Mammary epithelial cell (primary cell): ENCODE results near the gene ZNF609.

Experiments used
- EZH2 ChIP-seq: IDR thresholded peaks from 2 replicates; pipeline ENCODE4 v1.6.1; 2012; ENCODE audit warnings: low read length, inconsistent platforms, borderline replicate concordance
- TF ChIP-seq, protein P1 (sequence below), 2 donors: IDR thresholded peaks in 1 of 2; conservative IDR thresholded peaks in 1 of 2; 2 replicates each; pipeline ENCODE4 v1.5.1; 2011 to 2012; ENCODE audit warnings: inconsistent platforms in 2 of 2, low read length in 2 of 2, mild to moderate bottlenecking in 2 of 2, control low read depth in 1 of 2, low read depth in 1 of 2; ENCODE audit not compliant: insufficient read depth in 1 of 2; ENCODE audit errors: extremely low read depth in 1 of 2

DNA sequence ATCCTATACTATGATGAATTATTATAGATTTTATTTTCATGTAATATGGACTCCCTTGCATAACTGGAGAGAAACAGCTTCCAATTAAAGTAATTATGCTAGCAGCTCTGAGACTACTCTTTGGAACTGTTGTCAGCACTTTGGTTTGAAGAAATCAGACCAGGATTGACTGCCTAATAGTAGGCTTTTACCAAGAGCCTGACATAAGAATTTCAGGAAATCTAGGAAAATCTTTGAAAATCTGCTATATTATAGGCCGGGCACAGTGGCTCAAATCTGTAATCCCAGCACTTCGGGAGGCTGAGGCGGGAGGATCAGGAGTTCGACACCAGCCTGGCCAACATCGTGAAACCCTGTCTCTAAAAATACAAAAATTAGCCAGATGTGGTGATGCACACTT lies 62.9 kb downstream of the ZNF609 start:
- TF ChIP-seq, protein P1, sequence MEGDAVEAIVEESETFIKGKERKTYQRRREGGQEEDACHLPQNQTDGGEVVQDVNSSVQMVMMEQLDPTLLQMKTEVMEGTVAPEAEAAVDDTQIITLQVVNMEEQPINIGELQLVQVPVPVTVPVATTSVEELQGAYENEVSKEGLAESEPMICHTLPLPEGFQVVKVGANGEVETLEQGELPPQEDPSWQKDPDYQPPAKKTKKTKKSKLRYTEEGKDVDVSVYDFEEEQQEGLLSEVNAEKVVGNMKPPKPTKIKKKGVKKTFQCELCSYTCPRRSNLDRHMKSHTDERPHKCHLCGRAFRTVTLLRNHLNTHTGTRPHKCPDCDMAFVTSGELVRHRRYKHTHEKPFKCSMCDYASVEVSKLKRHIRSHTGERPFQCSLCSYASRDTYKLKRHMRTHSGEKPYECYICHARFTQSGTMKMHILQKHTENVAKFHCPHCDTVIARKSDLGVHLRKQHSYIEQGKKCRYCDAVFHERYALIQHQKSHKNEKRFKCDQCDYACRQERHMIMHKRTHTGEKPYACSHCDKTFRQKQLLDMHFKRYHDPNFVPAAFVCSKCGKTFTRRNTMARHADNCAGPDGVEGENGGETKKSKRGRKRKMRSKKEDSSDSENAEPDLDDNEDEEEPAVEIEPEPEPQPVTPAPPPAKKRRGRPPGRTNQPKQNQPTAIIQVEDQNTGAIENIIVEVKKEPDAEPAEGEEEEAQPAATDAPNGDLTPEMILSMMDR (conservative IDR thresholded peaks at IDR 0.05 in 1 of 2, IDR thresholded peaks at IDR 0.05 in 1 of 2; ENCODE audit: extremely low read depth in 1 of 2, insufficient read depth in 1 of 2, low read depth in 1 of 2, low read length in 2 of 2), result no peak
- TF ChIP-seq EZH2, result no peak
